SK-N-SH (cell line): ENCODE results near the gene TMEM44. TPM values are rescaled to one million over a fixed set of nuclear protein-coding genes. Genes with fewer than 3 reads are reported as not detected.

Experiments used
- CTCF ChIA-PET: fragments of 300-600, 350-600 bp; formaldehyde crosslinking; extraction: SDS; loops from one replicate; lab custom pipeline; 2021; lab: Yijun Ruan, JAX
- POLR2A ChIA-PET: fragments of 350-600 bp; sonication (Branson Sonifier 250); formaldehyde crosslinking; extraction: SDS; loops from one replicate; lab custom pipeline; 2020; ENCODE audit warnings: antibody characterized with exemption, inconsistent platforms; lab: Yijun Ruan, JAX
- DNase-seq: peaks from one replicate; pipeline ENCODE4 v3.0.0; 2012
- H2AFZ ChIP-seq: fragments of 200-600 bp; sonication (generic); 2 replicates; pipeline ENCODE4 v1.8.1; 2016; ENCODE audit warnings: antibody characterized with exemption, mild to moderate bottlenecking, low read depth
- H3F3A ChIP-seq: fragments of 200-600 bp; sonication (generic); replicated peaks from 2 replicates; pipeline ENCODE3; 2016; ENCODE audit warnings: antibody characterized with exemption, mild to moderate bottlenecking; ENCODE audit not compliant: insufficient read depth
- H3K27ac ChIP-seq, 2 experiments: fragments of 200-500 bp in 1 of 2; fragments of 200-600 bp in 1 of 2; sonication (Bioruptor generic) in 1 of 2; sonication (generic), shearing (Covaris generic) in 1 of 2; 2 replicates each; pipeline versions ENCODE4 v1.5.1 to v1.6.1; 2014 to 2016; ENCODE audit warnings: low read depth in 2 of 2, inconsistent platforms in 1 of 2, low read length in 1 of 2, mild to moderate bottlenecking in 1 of 2, mixed read lengths in 1 of 2
- H3K27me3 ChIP-seq: fragments of 200-600 bp; sonication (generic), shearing (Covaris generic); 2 replicates; pipeline ENCODE4 v1.6.1; 2016; ENCODE audit warnings: mixed run types; ENCODE audit not compliant: insufficient read depth
- H3K36me3 ChIP-seq, 2 experiments: fragments of 200-500 bp in 1 of 2; fragments of 200-600 bp in 1 of 2; sonication (Bioruptor generic) in 1 of 2; sonication (generic) in 1 of 2; replicated peaks in 1 of 2; 2 replicates each; pipeline versions ENCODE3 to v1.5.1; 2014 to 2016; ENCODE audit warnings: low read length in 1 of 2, mild to moderate bottlenecking in 1 of 2; ENCODE audit not compliant: insufficient read depth in 2 of 2, control insufficient read depth in 1 of 2
- H3K4me1 ChIP-seq, 2 experiments: fragments of 200-500 bp in 1 of 2; fragments of 200-600 bp in 1 of 2; sonication (Bioruptor generic) in 1 of 2; sonication (generic), shearing (Covaris generic) in 1 of 2; 2 replicates each; pipeline versions ENCODE4 v1.5.1 to v1.6.1; 2014 to 2016; ENCODE audit warnings: low read depth in 1 of 2, low read length in 1 of 2, mixed run types in 1 of 2; ENCODE audit not compliant: insufficient read depth in 2 of 2, control insufficient read depth in 1 of 2
- H3K4me2 ChIP-seq: fragments of 200-600 bp; sonication (generic), shearing (Covaris generic); 2 replicates; pipeline ENCODE4 v1.6.1; 2017; ENCODE audit warnings: mixed run types
- H3K4me3 ChIP-seq, 2 experiments: fragments of 200-500 bp in 1 of 2; fragments of 200-600 bp in 1 of 2; sonication (Bioruptor generic) in 1 of 2; sonication (generic), shearing (Covaris generic) in 1 of 2; 2 replicates each; pipeline versions ENCODE4 v1.5.1 to v1.8.1; 2014 to 2016; ENCODE audit warnings: low read depth in 2 of 2, inconsistent platforms in 1 of 2, low read length in 1 of 2, mild to moderate bottlenecking in 1 of 2, mixed read lengths in 1 of 2, moderate library complexity in 1 of 2
- H3K79me2 ChIP-seq: fragments of 200-600 bp; sonication (generic); 2 replicates; pipeline ENCODE4 v1.8.1; 2017; ENCODE audit warnings: mild to moderate bottlenecking; ENCODE audit not compliant: insufficient read depth
- H3K9ac ChIP-seq: fragments of 200-600 bp; sonication (generic); 2 replicates; pipeline ENCODE4 v1.6.1; 2017; ENCODE audit warnings: mixed run types
- H3K9me2 ChIP-seq: fragments of 200-600 bp; sonication (generic); 2 replicates; pipeline ENCODE4 v1.6.1; 2017; ENCODE audit warnings: mixed run types
- H3K9me3 ChIP-seq: fragments of 200-600 bp; sonication (generic); 2 replicates; pipeline ENCODE4 v1.6.1; 2017; ENCODE audit warnings: mixed run types, mild to moderate bottlenecking, moderate library complexity
- H4K20me1 ChIP-seq: fragments of 200-600 bp; sonication (generic); 2 replicates; pipeline ENCODE4 v1.6.1; 2017; ENCODE audit warnings: mild to moderate bottlenecking, mixed run types; ENCODE audit not compliant: insufficient read depth
- CHD2 ChIP-seq: fragments of 150-350 bp; IDR thresholded peaks from 2 replicates; pipeline ENCODE4 v1.6.1; 2018; ENCODE audit warnings: low read length; ENCODE audit not compliant: partially characterized antibody
- ELF1 ChIP-seq: IDR thresholded peaks from 2 replicates; pipeline ENCODE4 v1.4.0; 2012
- EP300 ChIP-seq, 2 experiments: IDR thresholded peaks; 2 replicates each; pipeline versions ENCODE4 v1.4.0 to v1.6.1; 2012; ENCODE audit warnings: borderline replicate concordance in 1 of 2, low read depth in 1 of 2, low read length in 1 of 2
- FOXM1 ChIP-seq: IDR thresholded peaks from 2 replicates; pipeline ENCODE4 v1.4.0; 2012; ENCODE audit warnings: low read depth, mild to moderate bottlenecking
- GATA2 ChIP-seq: sonication (generic); formaldehyde crosslinking; IDR thresholded peaks from 2 replicates; pipeline ENCODE4 v1.5.0; 2020; ENCODE audit warnings: mild to moderate bottlenecking, missing genetic modification reagents
- JUND ChIP-seq: IDR thresholded peaks from 2 replicates; pipeline ENCODE4 v1.4.0; 2012
- MEF2A ChIP-seq: IDR thresholded peaks from 2 replicates; pipeline ENCODE4 v1.4.0; 2012; ENCODE audit warnings: low read depth, borderline replicate concordance
- MXI1 ChIP-seq: IDR thresholded peaks from 2 replicates; pipeline ENCODE4 v1.6.1; 2012; ENCODE audit warnings: mild to moderate bottlenecking, low read depth, low read length, improper control_type of control experiment
- NFIC ChIP-seq: IDR thresholded peaks from 2 replicates; pipeline ENCODE4 v1.4.0; 2012; ENCODE audit warnings: borderline replicate concordance
- NRF1 ChIP-seq: IDR thresholded peaks from 2 replicates; pipeline ENCODE4 v1.6.1; 2012; ENCODE audit warnings: low read depth, mild to moderate bottlenecking, low read length
- POLR2AphosphoS5 ChIP-seq: IDR thresholded peaks from 2 replicates; pipeline ENCODE4 v1.6.1; 2012; ENCODE audit warnings: low read depth, low read length
- RAD21 ChIP-seq: IDR thresholded peaks from 2 replicates; pipeline ENCODE4 v1.6.1; 2012; ENCODE audit warnings: mild to moderate bottlenecking, low read length
- RXRA ChIP-seq: IDR thresholded peaks from 2 replicates; pipeline ENCODE4 v1.4.0; 2012; ENCODE audit warnings: low read depth, mild to moderate bottlenecking, borderline replicate concordance
- SMC3 ChIP-seq: IDR thresholded peaks from 2 replicates; pipeline ENCODE4 v1.6.1; 2012; ENCODE audit warnings: low read depth, low read length, improper control_type of control experiment
- TAF1 ChIP-seq: IDR thresholded peaks from 2 replicates; pipeline ENCODE4 v1.6.1; 2012; ENCODE audit warnings: low read depth, mild to moderate bottlenecking, low read length, moderate library complexity, borderline replicate concordance
- WGBS: methylation state at CpG from one replicate; pipeline ENCODE4 v1.1.6; 2017; ENCODE audit warnings: low lambda C conversion rate; 5-methylcytosine and 5-hydroxymethylcytosine counted together
- polyA plus RNA-seq, 3 experiments: library from polyadenylated mRNA; depleted of rRNA; stranded (reverse); fragments of >200 nt; gene quantifications; 2 replicates each; pipeline ENCODE4 v1.2.3, GENCODE V29; 2012
- TF ChIP-seq, protein P1 (sequence below): IDR thresholded peaks from 2 replicates; pipeline ENCODE4 v1.4.0; 2012; ENCODE audit warnings: low read depth
- TF ChIP-seq, protein P2 (sequence below): IDR thresholded peaks from 2 replicates; pipeline ENCODE4 v1.4.0; 2012; ENCODE audit warnings: low read depth, borderline replicate concordance
- TF ChIP-seq, protein P3 (sequence below): fragments of 150-350 bp; IDR thresholded peaks from 2 replicates; pipeline ENCODE4 v1.6.1; 2017; ENCODE audit warnings: antibody characterized with exemption, low read length, low read depth, borderline replicate concordance

TMEM44 gene
- polyA plus RNA-seq, 1 of the 3 experiments (the other 2 are of a cell fraction) = 22.6 TPM

DNA sequence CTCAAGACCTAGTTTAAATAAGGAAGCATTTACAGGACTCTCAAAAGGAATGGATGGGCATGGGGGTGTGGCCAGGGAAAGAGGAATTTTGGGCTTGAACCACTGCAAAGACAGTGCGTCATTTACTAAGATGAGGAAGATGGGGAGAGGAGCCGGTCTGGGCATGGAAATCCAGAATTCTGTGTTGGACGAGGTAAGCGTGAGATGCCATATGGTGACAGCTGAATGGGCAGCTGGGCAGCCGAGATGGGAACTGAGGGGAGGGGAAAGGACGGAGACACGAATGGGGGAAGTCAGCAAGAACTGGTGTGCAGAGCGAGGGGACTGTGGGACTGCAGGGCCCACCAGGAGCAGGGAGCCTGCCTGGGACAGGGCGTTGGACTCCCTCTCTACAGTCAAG, 24.2 kb downstream of the TMEM44 start:
- Histone ChIP-seq H3F3A (peaks cover 12% of the 10 kb centered on the region), H3K9ac (no peak overlapping the region), H3K9me3 (no peaks in the 10 kb centered on the region), H3K27me3 (no peaks in the 10 kb centered on the region), H2AFZ (no peak overlapping the region), H3K4me2 (no peak overlapping the region), H3K79me2 (no peaks in the 10 kb centered on the region), H3K9me2 (no peaks in the 10 kb centered on the region), H3K27ac (no peak overlapping the region), H3K4me3 (no peak overlapping the region), H3K36me3 (no peaks in the 10 kb centered on the region), H4K20me1 (no peaks in the 10 kb centered on the region), H3K4me1 (peaks cover 0 to 7% of the 10 kb centered on the region in 2 experiments; a peak in 1 of 4 replicates)
- DNase-seq = no peak
- 95% methylated on average over 9 of the region's 9 CpGs for WGBS
- CTCF ChIA-PET = interaction anchor here (2.7 kb wide), 1 partner anchor 15 kb away, joined by 8 read pairs; no protein-coding TSS in a partner anchor
- TF ChIP-seq, protein P1, sequence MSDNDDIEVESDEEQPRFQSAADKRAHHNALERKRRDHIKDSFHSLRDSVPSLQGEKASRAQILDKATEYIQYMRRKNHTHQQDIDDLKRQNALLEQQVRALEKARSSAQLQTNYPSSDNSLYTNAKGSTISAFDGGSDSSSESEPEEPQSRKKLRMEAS = no peak
- no peak for TF ChIP-seq RAD21
- no peak for TF ChIP-seq NFIC
- no peak for TF ChIP-seq FOXM1
- TF ChIP-seq, protein P2, sequence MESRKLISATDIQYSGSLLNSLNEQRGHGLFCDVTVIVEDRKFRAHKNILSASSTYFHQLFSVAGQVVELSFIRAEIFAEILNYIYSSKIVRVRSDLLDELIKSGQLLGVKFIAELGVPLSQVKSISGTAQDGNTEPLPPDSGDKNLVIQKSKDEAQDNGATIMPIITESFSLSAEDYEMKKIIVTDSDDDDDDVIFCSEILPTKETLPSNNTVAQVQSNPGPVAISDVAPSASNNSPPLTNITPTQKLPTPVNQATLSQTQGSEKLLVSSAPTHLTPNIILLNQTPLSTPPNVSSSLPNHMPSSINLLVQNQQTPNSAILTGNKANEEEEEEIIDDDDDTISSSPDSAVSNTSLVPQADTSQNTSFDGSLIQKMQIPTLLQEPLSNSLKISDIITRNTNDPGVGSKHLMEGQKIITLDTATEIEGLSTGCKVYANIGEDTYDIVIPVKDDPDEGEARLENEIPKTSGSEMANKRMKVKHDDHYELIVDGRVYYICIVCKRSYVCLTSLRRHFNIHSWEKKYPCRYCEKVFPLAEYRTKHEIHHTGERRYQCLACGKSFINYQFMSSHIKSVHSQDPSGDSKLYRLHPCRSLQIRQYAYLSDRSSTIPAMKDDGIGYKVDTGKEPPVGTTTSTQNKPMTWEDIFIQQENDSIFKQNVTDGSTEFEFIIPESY = no peak
- TF ChIP-seq POLR2AphosphoS5 = no peak
- no peak for TF ChIP-seq SMC3
- no peak for TF ChIP-seq NRF1
- no peak for TF ChIP-seq JUND
- no peak for TF ChIP-seq EP300 (IDR thresholded peaks at IDR 0.05; ENCODE audit: borderline replicate concordance in 1 of 2, low read depth in 1 of 2, low read length in 1 of 2)
- no peak for TF ChIP-seq CHD2
- TF ChIP-seq TAF1 = no peak
- TF ChIP-seq, protein P3, sequence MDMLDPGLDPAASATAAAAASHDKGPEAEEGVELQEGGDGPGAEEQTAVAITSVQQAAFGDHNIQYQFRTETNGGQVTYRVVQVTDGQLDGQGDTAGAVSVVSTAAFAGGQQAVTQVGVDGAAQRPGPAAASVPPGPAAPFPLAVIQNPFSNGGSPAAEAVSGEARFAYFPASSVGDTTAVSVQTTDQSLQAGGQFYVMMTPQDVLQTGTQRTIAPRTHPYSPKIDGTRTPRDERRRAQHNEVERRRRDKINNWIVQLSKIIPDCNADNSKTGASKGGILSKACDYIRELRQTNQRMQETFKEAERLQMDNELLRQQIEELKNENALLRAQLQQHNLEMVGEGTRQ = no peak
- TF ChIP-seq GATA2 = no peak
- POLR2A ChIA-PET = no interaction called here

DNA sequence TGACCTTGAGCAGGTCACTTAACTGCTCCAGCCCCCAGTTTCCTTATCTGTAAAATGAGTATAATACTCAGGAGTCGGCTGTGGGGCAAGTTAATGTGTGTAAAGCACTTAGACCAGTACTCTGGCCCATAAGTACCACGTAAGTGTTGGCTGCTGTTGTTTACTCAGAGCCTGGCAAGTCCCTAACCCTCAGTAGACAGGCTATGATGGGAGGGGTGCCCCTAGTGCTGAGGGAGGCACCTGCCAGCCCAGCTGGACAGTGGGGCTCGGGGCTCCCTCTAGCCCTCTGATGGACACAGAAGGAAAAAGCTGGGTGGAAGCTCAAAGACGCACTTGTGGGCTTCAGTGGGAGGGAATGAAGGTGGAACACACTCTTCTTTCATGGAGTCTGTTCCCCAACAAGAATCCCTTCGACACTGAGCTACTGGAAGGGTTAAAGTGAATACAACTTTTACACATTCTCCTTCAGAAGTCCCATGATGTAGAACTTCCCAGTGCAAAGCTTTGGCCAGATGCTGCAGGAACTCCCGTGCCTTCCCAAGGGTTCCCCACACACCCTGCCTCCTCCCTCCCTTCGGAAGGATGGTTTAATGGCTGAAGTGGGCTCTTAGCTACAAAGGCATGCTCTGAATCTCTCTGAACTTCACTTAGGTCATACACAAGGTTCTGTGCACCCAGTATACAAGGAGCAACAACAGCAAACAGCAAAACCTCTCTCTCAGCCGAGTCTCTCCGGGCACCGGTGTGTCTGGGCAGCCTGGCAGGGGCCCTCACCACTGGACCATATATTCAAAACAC, 25.4 kb downstream of the TMEM44 start:
- ChIA-PET CTCF (interaction anchor here (1.0 kb wide), 1 partner anchor 13 kb away, joined by 3 read pairs; no protein-coding TSS in a partner anchor), POLR2A (no interaction called here)
- Histone ChIP-seq H3K4me2 (no peak overlapping the region), H3K4me1 (peaks cover 0 to 7% of the 10 kb centered on the region in 2 experiments; a peak in 1 of 4 replicates), H3K9ac (no peak overlapping the region), H3K27me3 (no peaks in the 10 kb centered on the region), H4K20me1 (no peaks in the 10 kb centered on the region), H3K4me3 (no peak overlapping the region), H3K27ac (no peak overlapping the region), H3K36me3 (peaks cover 0 to 8% of the 10 kb centered on the region in 2 experiments), H3K79me2 (no peaks in the 10 kb centered on the region), H3F3A (peaks cover 12% of the 10 kb centered on the region), H2AFZ (no peak overlapping the region), H3K9me2 (no peaks in the 10 kb centered on the region), H3K9me3 (no peaks in the 10 kb centered on the region)
- DNase-seq = no peak
- 83% methylated on average over 8 of the region's 10 CpGs for WGBS
- TF ChIP-seq MXI1 (no peak), RAD21 (no peak), ELF1 (no peak), RXRA (no peak), NRF1 (no peak), MEF2A (no peak), EP300 (IDR thresholded peaks at IDR 0.05; ENCODE audit: borderline replicate concordance in 1 of 2, low read depth in 1 of 2, low read length in 1 of 2) (no peak), JUND (no peak)
- TF ChIP-seq, protein P2 = no peak
